ENCODE data around the gene MEIS2.

GRCh38 chr15:37095770-37096557, 4.4 kb downstream of the MEIS2 start:
- TF ChIP-seq POLR2A (IDR thresholded peaks at IDR 0.05; ENCODE audit: extremely low read depth, insufficient read length): no peak
- no peak for TF ChIP-seq CTCF (IDR thresholded peaks at IDR 0.05; ENCODE audit: low read depth, low read length)
- TF ChIP-seq MAX (IDR thresholded peaks at IDR 0.05; ENCODE audit: low read depth, low read length): no peak

Measured in NB4 (cell line).